H1 (cell line): ENCODE data around the gene RRM2. TPM values are rescaled to one million over a fixed set of nuclear protein-coding genes. Genes with fewer than 3 reads are reported as not detected.
A peak's percentile ranks its signal among the peaks of the same experiment; 100 is the strongest.

Experiments used
- CTCF ChIA-PET: fragments of 300-600 bp; sonication (Branson Sonifier 250); formaldehyde crosslinking; loops from one replicate; lab custom pipeline; 2021; ENCODE audit not compliant: partially characterized antibody; lab: Charles Lee
- POLR2A ChIA-PET: fragments of 300-600 bp; sonication (Branson Sonifier 250); formaldehyde crosslinking; loops from one replicate; lab custom pipeline; 2021; ENCODE audit warnings: inconsistent platforms; ENCODE audit not compliant: partially characterized antibody; lab: Charles Lee
- DNase-seq, 2 experiments: peaks; one replicate each; pipeline versions ENCODE4 v3.0.0 to v3.0.0-alpha.2; 2010 to 2022; ENCODE audit warnings: low spot score in 2 of 2, low read depth in 1 of 2, mixed read lengths in 1 of 2
- FAIRE-seq: peaks from 2 replicates; lab custom pipeline; 2011; peaks lifted over from hg19 to GRCh38; lab: Jason Lieb, UNC
- H2AFZ ChIP-seq: 2 replicates; pipeline ENCODE4 v1.8.1; 2012; ENCODE audit warnings: low read length, inconsistent platforms
- H2AK5ac ChIP-seq: 2 replicates; pipeline ENCODE4 v1.6.1; 2013; ENCODE audit warnings: low read depth, low read length
- H2BK120ac ChIP-seq: replicated peaks from 2 replicates; pipeline ENCODE3; 2013; ENCODE audit warnings: low read depth, low read length, inconsistent platforms
- H2BK12ac ChIP-seq: 2 replicates; pipeline ENCODE4 v1.6.1; 2013; ENCODE audit warnings: low read depth, low read length
- H2BK15ac ChIP-seq: 2 replicates; pipeline ENCODE4 v1.6.1; 2013; ENCODE audit warnings: low read length
- H2BK20ac ChIP-seq: 2 replicates; pipeline ENCODE4 v1.6.1; 2013; ENCODE audit warnings: low read length
- H2BK5ac ChIP-seq: 2 replicates; pipeline ENCODE4 v1.6.1; 2013; ENCODE audit warnings: low read depth, low read length
- H3K14ac ChIP-seq: 2 replicates; pipeline ENCODE4 v1.6.1; 2013; ENCODE audit warnings: inconsistent platforms; ENCODE audit not compliant: insufficient read length
- H3K18ac ChIP-seq: 2 replicates; pipeline ENCODE4 v1.6.1; 2013; ENCODE audit warnings: low read length; ENCODE audit errors: extremely low read depth
- H3K23ac ChIP-seq: 2 replicates; pipeline ENCODE4 v1.6.1; 2013; ENCODE audit warnings: inconsistent platforms; ENCODE audit not compliant: insufficient read length
- H3K23me2 ChIP-seq: 2 replicates; pipeline ENCODE4 v1.6.1; 2013; ENCODE audit warnings: low read depth, low read length
- H3K27ac ChIP-seq: 2 replicates; pipeline ENCODE4 v1.6.1; 2011; ENCODE audit warnings: low read depth, low read length, inconsistent platforms
- H3K27me3 ChIP-seq, 4 experiments: replicated peaks in 1 of 4; 1 replicate in 1 of 4; 2 replicates in 3 of 4; pipeline versions ENCODE4 v1.6.1 to v1.8.1; 2011 to 2013; ENCODE audit warnings: low read length in 3 of 4, mild to moderate bottlenecking in 3 of 4, inconsistent platforms in 2 of 4, mixed read lengths in 2 of 4, moderate library complexity in 1 of 4; ENCODE audit not compliant: control insufficient read depth in 3 of 4, insufficient read depth in 3 of 4; ENCODE audit errors: extremely low read depth in 1 of 4
- H3K36me3 ChIP-seq, 4 experiments: 2 replicates each; pipeline versions ENCODE4 v1.6.1 to v1.8.1; 2011 to 2013; ENCODE audit warnings: mild to moderate bottlenecking in 4 of 4, low read length in 3 of 4, moderate library complexity in 2 of 4, control low read depth in 1 of 4, inconsistent platforms in 1 of 4; ENCODE audit not compliant: insufficient read depth in 4 of 4, control insufficient read depth in 2 of 4
- H3K4ac ChIP-seq: replicated peaks from 2 replicates; pipeline ENCODE3; 2013; ENCODE audit warnings: low read length, low read depth, mixed read lengths, inconsistent platforms; ENCODE audit not compliant: insufficient read length
- H3K4me1 ChIP-seq, 4 experiments: replicated peaks in 1 of 4; 1 replicate in 1 of 4; 2 replicates in 3 of 4; pipeline versions ENCODE4 v1.6.1 to v1.8.1; 2011 to 2013; ENCODE audit warnings: low read length in 3 of 4, inconsistent platforms in 2 of 4, mixed read lengths in 1 of 4; ENCODE audit not compliant: insufficient read depth in 4 of 4, control insufficient read depth in 3 of 4
- H3K4me2 ChIP-seq, 2 experiments: 2 replicates each; pipeline versions ENCODE4 v1.6.1 to v1.8.1; 2011 to 2013; ENCODE audit warnings: low read depth in 2 of 2, low read length in 2 of 2, control low read depth in 1 of 2, inconsistent platforms in 1 of 2, mild to moderate bottlenecking in 1 of 2; ENCODE audit not compliant: insufficient read depth in 1 of 2
- H3K4me3 ChIP-seq, 4 experiments: fragments of 200-600, 300-600 bp in 1 of 4; sonication (generic), shearing (Covaris generic), sonication (Bioruptor Twin) in 1 of 4; 2 replicates each; pipeline versions ENCODE4 v1.5.1 to v1.8.1; 2011 to 2016; ENCODE audit warnings: low read length in 4 of 4, low read depth in 3 of 4, control low read depth in 2 of 4, inconsistent platforms in 2 of 4, mild to moderate bottlenecking in 2 of 4, mixed read lengths in 1 of 4, moderate library complexity in 1 of 4; ENCODE audit not compliant: insufficient read depth in 2 of 4; ENCODE audit errors: extremely low read depth in 1 of 4
- H3K56ac ChIP-seq: replicated peaks from 2 replicates; pipeline ENCODE3; 2013; ENCODE audit warnings: low read depth, mild to moderate bottlenecking, mixed read lengths, low read length, inconsistent platforms; ENCODE audit not compliant: insufficient read length
- H3K79me1 ChIP-seq: 2 replicates; pipeline ENCODE4 v1.6.1; 2013; ENCODE audit warnings: low read depth, low read length, control low read depth
- H3K79me2 ChIP-seq, 2 experiments: 2 replicates each; pipeline versions ENCODE4 v1.6.1 to v1.8.1; 2012 to 2013; ENCODE audit warnings: low read length in 2 of 2, mild to moderate bottlenecking in 2 of 2, inconsistent platforms in 1 of 2; ENCODE audit not compliant: insufficient read depth in 2 of 2, control insufficient read depth in 1 of 2
- H3K9ac ChIP-seq, 4 experiments: replicated peaks in 1 of 4; 1 replicate in 1 of 4; 2 replicates in 3 of 4; pipeline versions ENCODE4 v1.6.1 to v1.8.1; 2011 to 2013; ENCODE audit warnings: low read depth in 3 of 4, low read length in 3 of 4, control low read depth in 2 of 4, mild to moderate bottlenecking in 2 of 4, moderate library complexity in 2 of 4, inconsistent platforms in 1 of 4; ENCODE audit errors: extremely low read depth in 1 of 4
- H3K9me3 ChIP-seq, 2 experiments: 2 replicates each; pipeline versions ENCODE4 v1.6.1 to v1.8.1; 2012 to 2013; ENCODE audit warnings: mild to moderate bottlenecking in 2 of 2, moderate library complexity in 2 of 2, control low read depth in 1 of 2, inconsistent platforms in 1 of 2, low read depth in 1 of 2, low read length in 1 of 2, mixed read lengths in 1 of 2; ENCODE audit not compliant: insufficient read depth in 2 of 2
- H4K20me1 ChIP-seq, 2 experiments: replicated peaks in 1 of 2; 2 replicates each; pipeline versions ENCODE3 to v1.8.1; 2011 to 2013; ENCODE audit warnings: inconsistent platforms in 2 of 2, low read length in 2 of 2, mild to moderate bottlenecking in 1 of 2; ENCODE audit not compliant: insufficient read depth in 2 of 2, control insufficient read depth in 1 of 2
- H4K5ac ChIP-seq: 2 replicates; pipeline ENCODE4 v1.6.1; 2013; ENCODE audit warnings: low read length, low read depth, mixed read lengths, inconsistent platforms; ENCODE audit not compliant: insufficient read length
- H4K8ac ChIP-seq: 2 replicates; pipeline ENCODE4 v1.8.0; 2013; ENCODE audit warnings: mild to moderate bottlenecking, moderate library complexity, low read length, inconsistent platforms; ENCODE audit not compliant: insufficient read depth; ENCODE audit errors: extremely low read depth
- H4K91ac ChIP-seq: replicated peaks from 2 replicates; pipeline ENCODE3; 2013; ENCODE audit warnings: low read length, mixed read lengths, inconsistent platforms; ENCODE audit not compliant: insufficient read length
- CBX5 ChIP-seq: fragments of 300-800, 300-1000 bp; sonication (generic); IDR thresholded peaks from 2 replicates; pipeline ENCODE4 v1.7.1; 2016; ENCODE audit warnings: antibody characterized with exemption, low read length, low read depth
- CREB1 ChIP-seq: IDR thresholded peaks from 2 replicates; pipeline ENCODE4 v1.6.1; 2012; ENCODE audit warnings: inconsistent platforms
- KDM1A ChIP-seq: fragments of 200-600, 300-600 bp; sonication (generic); IDR thresholded peaks from 2 replicates; pipeline ENCODE4 v1.7.1; 2016; ENCODE audit warnings: mild to moderate bottlenecking, low read length, borderline replicate concordance
- MAFK ChIP-seq: IDR thresholded peaks from 2 replicates; pipeline ENCODE4 v1.6.1; 2012; ENCODE audit warnings: low read depth, mild to moderate bottlenecking, improper control_type of control experiment, low read length
- RAD21 ChIP-seq, 2 experiments: IDR thresholded peaks in 1 of 2; conservative IDR thresholded peaks in 1 of 2; 2 replicates each; pipeline ENCODE4 v1.6.1; 2011; ENCODE audit warnings: low read depth in 2 of 2, low read length in 2 of 2, improper control_type of control experiment in 1 of 2, inconsistent platforms in 1 of 2, mild to moderate bottlenecking in 1 of 2, moderate library complexity in 1 of 2
- RFX5 ChIP-seq: IDR thresholded peaks from 2 replicates; pipeline ENCODE4 v1.6.1; 2011; ENCODE audit warnings: low read depth, low read length, improper control_type of control experiment, borderline replicate concordance
- SAP30 ChIP-seq: fragments of 300-600 bp; sonication (generic); IDR thresholded peaks from 2 replicates; pipeline ENCODE4 v1.7.1; 2012; ENCODE audit warnings: low read length, moderate library complexity, mild to moderate bottlenecking, inconsistent platforms; ENCODE audit not compliant: insufficient read depth, insufficient replicate concordance
- SIN3A ChIP-seq, 2 experiments: IDR thresholded peaks in 1 of 2; conservative IDR thresholded peaks in 1 of 2; 2 replicates each; pipeline ENCODE4 v1.6.1; 2011 to 2012; ENCODE audit warnings: low read length in 2 of 2, improper control_type of control experiment in 1 of 2, low read depth in 1 of 2, mild to moderate bottlenecking in 1 of 2
- TAF7 ChIP-seq: optimal IDR thresholded peaks from 2 replicates; pipeline ENCODE3; 2011; ENCODE audit warnings: low read depth, mild to moderate bottlenecking, inconsistent platforms, low read length, moderate library complexity, borderline replicate concordance
- TEAD4 ChIP-seq: IDR thresholded peaks from 2 replicates; pipeline ENCODE4 v1.6.1; 2012; ENCODE audit warnings: low read depth, low read length, inconsistent platforms, mixed read lengths
- YY1 ChIP-seq: IDR thresholded peaks from 2 replicates; pipeline ENCODE4 v1.6.1; 2011; ENCODE audit warnings: low read depth, mild to moderate bottlenecking, low read length
- WGBS, 2 experiments: shearing (Covaris generic) in 1 of 2; methylation state at CpG; one replicate each; pipeline versions ENCODE4 v1.1.6 to v1.1.7; 2013 to 2015; ENCODE audit warnings: low lambda C conversion rate in 2 of 2, mixed read lengths in 2 of 2, inconsistent platforms in 1 of 2, low coverage in 1 of 2, missing lambda C conversion rate in 1 of 2; ENCODE audit not compliant: insufficient replicate concordance in 2 of 2, insufficient coverage in 1 of 2, insufficient read length in 1 of 2; ENCODE audit errors: extremely low coverage in 1 of 2, missing lambda C conversion rate in 1 of 2; 5-methylcytosine and 5-hydroxymethylcytosine counted together
- polyA plus RNA-seq, 7 experiments: library from polyadenylated mRNA; depleted of rRNA in 3 of 7; stranded (reverse) in 5 of 7; unstranded in 2 of 7; fragments of >200 nt in 5 of 7; fragments of 200-250 nt in 2 of 7; gene quantifications; 1 replicate in 5 of 7; 2 replicates in 1 of 7; 4 replicates in 1 of 7; pipeline versions ENCODE4 v1.2.1 to v1.2.3, GENCODE V29; 2011 to 2013; ENCODE audit warnings: missing spikeins in 2 of 7, mixed read lengths in 2 of 7
- total RNA-seq: library from RNA; stranded (reverse); fragmentation: NEBNext Ultra II Directional; extraction: Animal tissue kit (Norgen Biotek cat#: 25700); gene quantifications from 2 replicates; pipeline ENCODE4 v1.2.1, GENCODE V29; 2021
- TF ChIP-seq, protein P1 (sequence below): IDR thresholded peaks from 2 replicates; pipeline ENCODE4 v1.6.1; 2012; ENCODE audit warnings: inconsistent platforms

Gene RRM2
- total and polyA plus RNA-seq, 2 of the 8 experiments (the other 6 are each of a cell fraction or from before 2014, with no cell fraction given), result 37.7 to 215 TPM

DNA sequence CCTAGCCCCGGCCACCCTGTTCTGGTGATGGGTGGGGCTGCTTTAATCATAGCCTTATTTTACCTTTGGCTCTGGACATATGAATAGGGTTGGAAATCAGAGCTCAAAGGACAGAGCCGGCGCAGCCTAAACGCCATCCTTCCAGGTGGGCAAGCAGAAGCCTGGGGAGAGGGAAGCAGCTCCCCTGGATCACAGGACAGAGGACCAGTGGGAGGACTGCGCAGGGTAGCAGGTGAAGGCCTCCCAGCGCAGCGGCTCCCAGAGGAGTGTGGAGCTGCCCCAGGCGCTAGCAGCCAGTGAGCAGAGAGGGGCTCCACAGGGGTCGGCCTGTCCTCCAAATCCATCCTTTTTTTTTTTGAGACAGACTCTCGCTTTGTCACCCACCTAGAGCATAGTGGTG is 25.9 kb upstream of the RRM2 start:
- 93% methylated on average over 6 of the region's 10 CpGs; no CpG with 5 or more reads in 1 of the 2 experiments for WGBS, 2 experiments
- H3K56ac ChIP-seq, result no peak overlapping the region
- H3K79me1 ChIP-seq, result no peaks in the 10 kb centered on the region
- DNase-seq, result no peak
- no peak overlapping the region for H4K91ac ChIP-seq
- no peak overlapping the region for H3K23ac ChIP-seq
- H3K4me1 ChIP-seq, result peaks cover 0 to 4% (median 1%) of the 10 kb centered on the region in 4 experiments; a peak in 2 of 7 replicates
- no peak overlapping the region for H3K14ac ChIP-seq
- no peak for FAIRE-seq
- H3K9me3 ChIP-seq, result no peaks in the 10 kb centered on the region
- no peak overlapping the region for H2BK20ac ChIP-seq
- no peak overlapping the region for H3K4ac ChIP-seq
- no peak overlapping the region for H2BK15ac ChIP-seq
- H2BK120ac ChIP-seq, result no peak overlapping the region
- no peak overlapping the region for H2AFZ ChIP-seq
- H3K27me3 ChIP-seq, result no peaks in the 10 kb centered on the region
- no peak overlapping the region for H3K4me2 ChIP-seq
- H3K23me2 ChIP-seq, result no peaks in the 10 kb centered on the region
- no peak overlapping the region for H3K27ac ChIP-seq
- no peaks in the 10 kb centered on the region for H3K79me2 ChIP-seq
- no peak overlapping the region for H3K4me3 ChIP-seq
- POLR2A ChIA-PET, result interaction anchor here (0.9 to 3.2 kb wide), 6 partner anchors 12 to 54 kb away, joined by 3 to 14 read pairs (median 4); partner anchors contain the start of gene RRM2
- H4K5ac ChIP-seq, result no peak overlapping the region
- H3K9ac ChIP-seq, result no peak overlapping the region
- H2BK5ac ChIP-seq, result no peak overlapping the region
- H3K18ac ChIP-seq, result no peak overlapping the region
- no peak overlapping the region for H2AK5ac ChIP-seq
- no peak overlapping the region for H4K8ac ChIP-seq
- H4K20me1 ChIP-seq, result no peaks in the 10 kb centered on the region
- TF ChIP-seq, protein P1, sequence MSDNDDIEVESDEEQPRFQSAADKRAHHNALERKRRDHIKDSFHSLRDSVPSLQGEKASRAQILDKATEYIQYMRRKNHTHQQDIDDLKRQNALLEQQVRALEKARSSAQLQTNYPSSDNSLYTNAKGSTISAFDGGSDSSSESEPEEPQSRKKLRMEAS, result no peak
- TF ChIP-seq YY1 (no peak), TAF7 (no peak), MAFK (no peak), SAP30 (no peak), RFX5 (no peak), KDM1A (no peak), TEAD4 (no peak), CREB1 (no peak), CBX5 (no peak), SIN3A (conservative IDR thresholded peaks at IDR 0.05 in 1 of 2, IDR thresholded peaks at IDR 0.05 in 1 of 2; ENCODE audit: low read depth in 1 of 2, low read length in 2 of 2) (no peak), RAD21 (IDR thresholded peaks at IDR 0.05 in 1 of 2, conservative IDR thresholded peaks at IDR 0.05 in 1 of 2; ENCODE audit: low read depth in 2 of 2, low read length in 2 of 2) (no peak)
- H3K36me3 ChIP-seq, result no peaks in the 10 kb centered on the region
- H2BK12ac ChIP-seq, result 0 out of 2 replicates have a peak overlapping the region, but pooled peaks have one; percentile 50
- CTCF ChIA-PET, result interaction anchor here (0.7 to 24.1 kb wide), 34 partner anchors 10 to 378 kb away, joined by 3 to 429 read pairs (median 4); partner anchors contain the start of gene CYS1
